OCI-LY3 (cell line): ENCODE data around the gene DISP2.

ENCODE experiments used
- H2AFZ ChIP-seq: fragments of 200-600, 300-600 bp; shearing (Covaris generic); 2 replicates; pipeline ENCODE4 v1.6.0; 2014; ENCODE audit warnings: antibody characterized with exemption, low read depth, low read length
- H3K27ac ChIP-seq: fragments of 200-600, 300-600 bp; sonication (generic); 2 replicates; pipeline ENCODE4 v1.5.1; 2014; ENCODE audit warnings: mild to moderate bottlenecking, low read length, moderate library complexity, mixed read lengths
- H3K27me3 ChIP-seq: fragments of 200-600, 300-600 bp; sonication (generic); 2 replicates; pipeline ENCODE4 v1.6.1; 2014; ENCODE audit warnings: low read depth, low read length, mixed read lengths
- H3K36me3 ChIP-seq: fragments of 200-600, 300-600 bp; sonication (generic); replicated peaks from 2 replicates; pipeline ENCODE3; 2014; ENCODE audit warnings: low read depth, low read length, mixed read lengths
- H3K4me1 ChIP-seq: fragments of 300-600, 200-600 bp; sonication (generic); 2 replicates; pipeline ENCODE4 v1.6.1; 2014; ENCODE audit warnings: low read length, mixed read lengths
- H3K4me2 ChIP-seq: fragments of 200-600, 300-600 bp; sonication (generic); 2 replicates; pipeline ENCODE4 v1.6.1; 2014; ENCODE audit warnings: low read length, mixed read lengths
- H3K4me3 ChIP-seq: fragments of 300-600, 200-600 bp; sonication (generic); 2 replicates; pipeline ENCODE4 v1.5.1; 2014; ENCODE audit warnings: antibody characterized with exemption, mild to moderate bottlenecking, low read length, moderate library complexity
- H3K79me2 ChIP-seq: fragments of 300-600, 200-600 bp; shearing (Covaris generic); 2 replicates; pipeline ENCODE4 v1.6.1; 2014; ENCODE audit warnings: mild to moderate bottlenecking, low read length, mixed read lengths
- H3K9ac ChIP-seq: fragments of 300-600, 200-600 bp; shearing (Covaris generic); 2 replicates; pipeline ENCODE4 v1.6.0; 2014; ENCODE audit warnings: mild to moderate bottlenecking, low read length, moderate library complexity
- H3K9me3 ChIP-seq: fragments of 200-600, 300-600 bp; shearing (Covaris generic); 2 replicates; pipeline ENCODE4 v1.6.1; 2014; ENCODE audit warnings: low read length, mixed read lengths; ENCODE audit not compliant: insufficient read depth
- H4K20me1 ChIP-seq: fragments of 200-600, 300-600 bp; sonication (generic); 2 replicates; pipeline ENCODE4 v1.6.1; 2016; ENCODE audit warnings: low read length, mixed read lengths; ENCODE audit not compliant: insufficient read depth
- CTCF ChIP-seq: fragments of 200-600, 300-600 bp; sonication (generic); IDR thresholded peaks from 2 replicates; pipeline ENCODE4 v1.5.1; 2014; ENCODE audit warnings: antibody characterized with exemption, low read length, low read depth
- EZH2phosphoT487 ChIP-seq: fragments of 200-600 bp; shearing (Covaris generic); IDR thresholded peaks from 2 replicates; pipeline ENCODE4 v1.6.1; 2018; ENCODE audit warnings: antibody characterized with exemption, mixed run types, low read depth

Gene DISP2

GRCh38 chr15:40328751-40329150 lies 29.3 kb upstream of the DISP2 start:
- H3K4me2 ChIP-seq, result no peak overlapping the region

DNA sequence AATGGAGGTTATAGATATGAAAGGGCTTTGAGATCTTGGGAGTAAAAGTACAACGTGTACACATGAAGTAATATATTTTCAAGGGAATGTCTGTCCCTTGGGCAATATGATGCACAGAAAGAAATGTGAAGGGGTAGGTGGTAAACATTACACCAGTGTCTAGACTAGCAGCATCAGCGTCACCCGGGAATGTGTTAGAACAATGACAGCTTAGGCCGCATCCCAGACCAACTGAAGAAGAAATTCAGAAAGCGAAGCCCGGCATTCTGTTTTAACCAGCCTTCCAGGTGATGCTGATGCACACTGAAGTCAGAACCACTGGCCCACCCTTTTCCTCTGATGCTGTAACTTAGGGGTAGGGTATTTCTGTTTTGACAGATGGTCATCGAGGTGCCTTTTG lies 28.2 kb upstream of the DISP2 start:
- Histone ChIP-seq H3K9ac (no peak overlapping the region), H3K27ac (no peak overlapping the region), H3K27me3 (no peaks in the 10 kb centered on the region), H3K36me3 (peaks cover 43% of the 10 kb centered on the region), H3K4me3 (no peak overlapping the region), H3K4me2 (no peak overlapping the region), H3K9me3 (no peaks in the 10 kb centered on the region), H3K79me2 (0 out of 2 replicates have a peak, but pooled peaks cover 2% of the 10 kb centered on the region), H4K20me1 (0 out of 2 replicates have a peak, but pooled peaks cover 9% of the 10 kb centered on the region), H3K4me1 (peaks cover 32% of the 10 kb centered on the region), H2AFZ (no peak overlapping the region)
- TF ChIP-seq EZH2phosphoT487, result no peak

More at GRCh38 chr15:40328751-40329150, 29.3 kb upstream of the DISP2 start:
- Histone ChIP-seq H3K9ac (no peak overlapping the region), H3K4me1 (peaks cover 26% of the 10 kb centered on the region), H3K36me3 (peaks cover 43% of the 10 kb centered on the region), H2AFZ (no peak overlapping the region), H3K9me3 (no peaks in the 10 kb centered on the region), H3K27me3 (no peaks in the 10 kb centered on the region), H3K79me2 (0 out of 2 replicates have a peak, but pooled peaks cover 2% of the 10 kb centered on the region), H3K27ac (no peak overlapping the region), H3K4me3 (no peak overlapping the region), H4K20me1 (0 out of 2 replicates have a peak, but pooled peaks cover 9% of the 10 kb centered on the region)
- TF ChIP-seq EZH2phosphoT487, result no peak
- no peak for TF ChIP-seq CTCF

DNA sequence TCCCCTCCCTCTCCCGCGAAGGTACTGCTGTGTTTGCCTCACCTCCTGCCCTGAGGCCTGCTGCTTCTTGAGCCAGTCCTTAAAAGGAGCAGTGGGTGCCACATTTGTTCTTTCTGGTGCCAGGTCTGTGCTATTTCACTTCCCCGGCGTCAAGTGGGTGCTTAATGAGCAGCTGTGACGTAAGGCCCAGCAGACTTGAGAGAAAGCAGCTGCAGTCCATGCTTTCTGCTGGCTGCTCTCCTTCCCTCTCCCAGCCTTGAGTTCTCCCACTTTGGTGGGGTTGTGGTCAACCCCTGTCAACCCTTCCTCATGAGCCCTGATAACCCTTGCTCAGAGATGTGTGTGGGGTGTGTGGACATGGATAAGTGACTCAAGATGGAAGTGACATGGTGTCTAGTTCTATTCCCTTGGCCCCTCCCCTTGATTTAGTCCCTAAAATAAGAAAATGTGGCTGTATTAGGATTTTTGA lies 27.6 kb upstream of the DISP2 start:
- Histone ChIP-seq H3K27me3 (no peaks in the 10 kb centered on the region), H3K9ac (no peak overlapping the region), H3K4me2 (no peak overlapping the region), H3K79me2 (0 out of 2 replicates have a peak, but pooled peaks cover 2% of the 10 kb centered on the region), H3K4me1 (peaks cover 26% of the 10 kb centered on the region), H3K4me3 (no peak overlapping the region), H4K20me1 (0 out of 2 replicates have a peak, but pooled peaks cover 3% of the 10 kb centered on the region), H3K9me3 (no peaks in the 10 kb centered on the region), H3K36me3 (peaks cover 37% of the 10 kb centered on the region), H3K27ac (0 out of 2 replicates have a peak overlapping the region, but pooled peaks have one; percentile 24), H2AFZ (no peak overlapping the region)
- no peak for TF ChIP-seq EZH2phosphoT487
- TF ChIP-seq CTCF, result no peak

DNA sequence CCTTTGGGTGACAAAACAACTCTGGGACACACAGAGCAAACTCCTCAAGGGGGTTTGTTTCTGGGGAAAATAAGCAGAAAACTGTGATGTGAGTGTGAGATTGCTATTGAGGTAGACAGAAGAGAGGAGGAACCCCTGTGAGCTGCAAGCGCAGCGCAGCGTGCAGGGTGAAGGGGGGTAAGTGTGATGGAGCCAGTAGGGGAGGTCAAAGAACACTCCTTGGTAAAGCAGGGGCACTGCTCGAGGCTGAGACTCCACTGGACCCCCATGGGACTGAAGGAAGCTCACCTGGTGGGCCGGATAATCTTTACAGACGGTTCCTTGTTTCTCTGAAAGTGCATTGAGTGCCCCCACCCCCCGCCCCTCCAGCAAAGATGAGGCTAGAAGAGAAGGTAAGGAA lies 27.0 kb upstream of the DISP2 start:
- no peak overlapping the region for H2AFZ ChIP-seq
- no peaks in the 10 kb centered on the region for H4K20me1 ChIP-seq
- TF ChIP-seq EZH2phosphoT487, result no peak
- no peak for TF ChIP-seq CTCF
- H3K9ac ChIP-seq, result no peak overlapping the region
- H3K36me3 ChIP-seq, result peaks cover 31% of the 10 kb centered on the region
- no peak overlapping the region for H3K4me2 ChIP-seq
- peaks cover 22% of the 10 kb centered on the region for H3K4me1 ChIP-seq
- no peaks in the 10 kb centered on the region for H3K9me3 ChIP-seq
- no peaks in the 10 kb centered on the region for H3K79me2 ChIP-seq
- H3K27ac ChIP-seq, result no peak overlapping the region
- H3K27me3 ChIP-seq, result no peaks in the 10 kb centered on the region
- no peak overlapping the region for H3K4me3 ChIP-seq
